Measurements from ENCODE around the gene TOLLIP.

DNA sequence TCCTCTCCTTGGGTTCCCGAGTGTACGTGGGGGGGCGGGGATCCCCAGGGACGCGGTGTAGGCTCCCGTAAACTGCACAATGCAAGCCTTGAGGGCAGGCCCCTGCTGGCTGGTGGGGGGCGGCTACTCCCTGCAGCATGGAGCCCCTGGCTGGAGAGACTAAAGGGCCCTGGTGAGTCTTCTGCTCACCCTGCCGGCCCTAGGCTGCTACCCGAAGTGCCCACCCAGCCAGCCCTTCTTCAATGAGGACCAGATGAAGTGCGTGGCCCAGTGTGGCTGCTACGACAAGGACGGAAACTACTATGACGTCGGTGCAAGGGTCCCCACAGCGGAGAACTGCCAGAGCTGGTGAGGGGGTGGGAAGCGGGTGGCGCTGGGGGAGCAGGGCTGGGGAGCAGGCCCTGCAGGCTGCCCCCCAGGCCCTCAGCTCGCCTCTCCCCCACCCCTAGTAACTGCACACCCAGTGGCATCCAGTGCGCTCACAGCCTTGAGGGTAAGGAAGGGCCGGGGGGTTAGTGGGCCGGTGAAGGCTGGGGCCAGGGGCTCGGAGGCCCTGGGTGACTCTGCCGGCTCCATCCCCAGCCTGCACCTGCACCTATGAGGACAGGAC, 69.7 kb downstream of the TOLLIP start:
- TF ChIP-seq POLR2A (IDR thresholded peaks at IDR 0.05): no peak
- TF ChIP-seq, protein P1, sequence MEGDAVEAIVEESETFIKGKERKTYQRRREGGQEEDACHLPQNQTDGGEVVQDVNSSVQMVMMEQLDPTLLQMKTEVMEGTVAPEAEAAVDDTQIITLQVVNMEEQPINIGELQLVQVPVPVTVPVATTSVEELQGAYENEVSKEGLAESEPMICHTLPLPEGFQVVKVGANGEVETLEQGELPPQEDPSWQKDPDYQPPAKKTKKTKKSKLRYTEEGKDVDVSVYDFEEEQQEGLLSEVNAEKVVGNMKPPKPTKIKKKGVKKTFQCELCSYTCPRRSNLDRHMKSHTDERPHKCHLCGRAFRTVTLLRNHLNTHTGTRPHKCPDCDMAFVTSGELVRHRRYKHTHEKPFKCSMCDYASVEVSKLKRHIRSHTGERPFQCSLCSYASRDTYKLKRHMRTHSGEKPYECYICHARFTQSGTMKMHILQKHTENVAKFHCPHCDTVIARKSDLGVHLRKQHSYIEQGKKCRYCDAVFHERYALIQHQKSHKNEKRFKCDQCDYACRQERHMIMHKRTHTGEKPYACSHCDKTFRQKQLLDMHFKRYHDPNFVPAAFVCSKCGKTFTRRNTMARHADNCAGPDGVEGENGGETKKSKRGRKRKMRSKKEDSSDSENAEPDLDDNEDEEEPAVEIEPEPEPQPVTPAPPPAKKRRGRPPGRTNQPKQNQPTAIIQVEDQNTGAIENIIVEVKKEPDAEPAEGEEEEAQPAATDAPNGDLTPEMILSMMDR (IDR thresholded peaks at IDR 0.05): no peak

Measured in tibial nerve (tissue), 3 donors.